ENCODE results near the gene KDM4B. TPM values are rescaled to one million over a fixed set of nuclear protein-coding genes. Genes with fewer than 3 reads are reported as not detected.

Gene KDM4B
- total and polyA plus RNA-seq, 10 of the 15 experiments (the other 5 are each of a cell fraction or from before 2014, with no cell fraction given) = 0.47 to 49.6 (median 16.2) TPM

DNA sequence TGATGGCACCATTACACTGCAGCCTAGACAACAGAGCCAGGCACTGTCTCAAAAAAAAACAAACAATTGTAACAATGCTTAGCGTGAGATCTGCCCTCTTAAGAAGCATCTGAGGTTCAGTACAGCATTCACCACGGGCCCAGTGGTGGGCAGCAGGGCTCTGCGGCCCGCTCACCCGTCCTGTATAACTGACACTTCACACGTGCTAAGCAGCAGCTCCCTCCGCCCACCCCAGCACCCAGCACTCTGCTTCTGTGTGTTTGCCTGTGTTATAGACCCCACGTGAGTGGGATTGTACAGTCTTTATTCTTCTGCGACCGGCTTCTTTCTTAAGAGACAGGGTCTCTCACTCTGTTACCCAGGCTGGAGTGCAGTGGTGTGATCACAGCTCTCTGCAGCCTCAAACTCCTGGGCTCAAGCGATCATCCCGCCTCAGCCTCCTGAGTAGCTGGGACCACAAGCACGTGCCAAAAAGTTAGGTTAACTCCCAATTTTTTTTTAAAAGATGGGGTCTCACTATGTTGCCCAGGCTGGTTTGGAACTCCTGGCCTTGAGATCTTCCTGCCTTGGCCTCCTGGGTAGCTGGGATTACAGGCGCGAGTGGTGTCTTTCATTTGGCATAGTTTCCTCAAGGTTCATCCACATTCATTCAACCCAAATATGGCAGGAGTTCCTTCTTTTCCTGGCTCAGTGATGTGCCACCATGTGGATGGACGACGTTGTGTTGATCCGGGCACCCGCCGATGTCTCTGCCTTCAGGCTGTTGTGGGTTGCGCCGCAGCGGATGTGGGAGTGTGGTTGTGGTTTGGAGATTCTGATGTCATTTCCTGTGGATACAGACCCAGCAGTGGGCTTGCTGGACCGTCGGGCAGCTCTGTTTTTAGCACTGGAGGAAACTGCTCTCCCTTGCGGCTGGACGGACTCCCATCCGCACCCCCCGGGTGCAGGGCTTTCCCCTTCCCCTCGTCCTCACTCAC is 170.0 kb downstream of the KDM4B start (continued):
- TF ChIP-seq IKZF1 (conservative IDR thresholded peaks at IDR 0.05) (peak; percentile 84), MEF2A (IDR thresholded peaks at IDR 0.05; ENCODE audit: insufficient read depth, low read depth, low read length) (peak; percentile 67; the same call in 1 of the 2 replicates), RCOR1 (conservative IDR thresholded peaks at IDR 0.05; ENCODE audit: low read depth, low read length) (no peak), NBN (IDR thresholded peaks at IDR 0.05) (peak; percentile 75), CREM (IDR thresholded peaks at IDR 0.05; ENCODE audit: low read depth) (peak; percentile 86; the same call in 1 of the 2 replicates), ZBED1 (IDR thresholded peaks at IDR 0.05; ENCODE audit: borderline replicate concordance) (peak; percentile 82; the same call in 1 of the 2 replicates), PAX5 (IDR thresholded peaks at IDR 0.05; ENCODE audit: borderline replicate concordance, low read depth, low read length) (peak; percentile 86), POLR2AphosphoS2 (IDR thresholded peaks at IDR 0.05; ENCODE audit: low read depth, low read length) (no peak), POLR2AphosphoS5 (IDR thresholded peaks at IDR 0.05; ENCODE audit: low read length) (peak; percentile 31; the same call in 1 of the 2 replicates), TCF7 (IDR thresholded peaks at IDR 0.05; ENCODE audit: borderline replicate concordance) (no peak), JUNB (IDR thresholded peaks at IDR 0.05) (0 out of 2 replicates have a peak, but pooled peaks have one; percentile 31), BCL11A (IDR thresholded peaks at IDR 0.05; ENCODE audit: low read depth, low read length) (no peak), EP300 (IDR thresholded peaks at IDR 0.05; ENCODE audit: borderline replicate concordance in 1 of 2, control insufficient read depth in 1 of 2, low read depth in 2 of 2, low read length in 2 of 2) (peak; percentile 58 to 72; a peak in 2 of 4 replicates), CEBPB (IDR thresholded peaks at IDR 0.05; ENCODE audit: borderline replicate concordance in 1 of 2, low read depth in 2 of 2, low read length in 2 of 2) (no peak)
- TF ChIP-seq, protein P1, sequence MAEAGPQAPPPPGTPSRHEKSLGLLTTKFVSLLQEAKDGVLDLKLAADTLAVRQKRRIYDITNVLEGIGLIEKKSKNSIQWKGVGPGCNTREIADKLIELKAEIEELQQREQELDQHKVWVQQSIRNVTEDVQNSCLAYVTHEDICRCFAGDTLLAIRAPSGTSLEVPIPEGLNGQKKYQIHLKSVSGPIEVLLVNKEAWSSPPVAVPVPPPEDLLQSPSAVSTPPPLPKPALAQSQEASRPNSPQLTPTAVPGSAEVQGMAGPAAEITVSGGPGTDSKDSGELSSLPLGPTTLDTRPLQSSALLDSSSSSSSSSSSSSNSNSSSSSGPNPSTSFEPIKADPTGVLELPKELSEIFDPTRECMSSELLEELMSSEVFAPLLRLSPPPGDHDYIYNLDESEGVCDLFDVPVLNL (IDR thresholded peaks at IDR 0.05; ENCODE audit: low read depth, low read length) = no peak
- TF ChIP-seq, protein P2, sequence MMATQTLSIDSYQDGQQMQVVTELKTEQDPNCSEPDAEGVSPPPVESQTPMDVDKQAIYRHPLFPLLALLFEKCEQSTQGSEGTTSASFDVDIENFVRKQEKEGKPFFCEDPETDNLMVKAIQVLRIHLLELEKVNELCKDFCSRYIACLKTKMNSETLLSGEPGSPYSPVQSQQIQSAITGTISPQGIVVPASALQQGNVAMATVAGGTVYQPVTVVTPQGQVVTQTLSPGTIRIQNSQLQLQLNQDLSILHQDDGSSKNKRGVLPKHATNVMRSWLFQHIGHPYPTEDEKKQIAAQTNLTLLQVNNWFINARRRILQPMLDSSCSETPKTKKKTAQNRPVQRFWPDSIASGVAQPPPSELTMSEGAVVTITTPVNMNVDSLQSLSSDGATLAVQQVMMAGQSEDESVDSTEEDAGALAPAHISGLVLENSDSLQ (IDR thresholded peaks at IDR 0.05) = 0 out of 2 replicates have a peak, but pooled peaks have one; percentile 8
- TF ChIP-seq, protein P3, sequence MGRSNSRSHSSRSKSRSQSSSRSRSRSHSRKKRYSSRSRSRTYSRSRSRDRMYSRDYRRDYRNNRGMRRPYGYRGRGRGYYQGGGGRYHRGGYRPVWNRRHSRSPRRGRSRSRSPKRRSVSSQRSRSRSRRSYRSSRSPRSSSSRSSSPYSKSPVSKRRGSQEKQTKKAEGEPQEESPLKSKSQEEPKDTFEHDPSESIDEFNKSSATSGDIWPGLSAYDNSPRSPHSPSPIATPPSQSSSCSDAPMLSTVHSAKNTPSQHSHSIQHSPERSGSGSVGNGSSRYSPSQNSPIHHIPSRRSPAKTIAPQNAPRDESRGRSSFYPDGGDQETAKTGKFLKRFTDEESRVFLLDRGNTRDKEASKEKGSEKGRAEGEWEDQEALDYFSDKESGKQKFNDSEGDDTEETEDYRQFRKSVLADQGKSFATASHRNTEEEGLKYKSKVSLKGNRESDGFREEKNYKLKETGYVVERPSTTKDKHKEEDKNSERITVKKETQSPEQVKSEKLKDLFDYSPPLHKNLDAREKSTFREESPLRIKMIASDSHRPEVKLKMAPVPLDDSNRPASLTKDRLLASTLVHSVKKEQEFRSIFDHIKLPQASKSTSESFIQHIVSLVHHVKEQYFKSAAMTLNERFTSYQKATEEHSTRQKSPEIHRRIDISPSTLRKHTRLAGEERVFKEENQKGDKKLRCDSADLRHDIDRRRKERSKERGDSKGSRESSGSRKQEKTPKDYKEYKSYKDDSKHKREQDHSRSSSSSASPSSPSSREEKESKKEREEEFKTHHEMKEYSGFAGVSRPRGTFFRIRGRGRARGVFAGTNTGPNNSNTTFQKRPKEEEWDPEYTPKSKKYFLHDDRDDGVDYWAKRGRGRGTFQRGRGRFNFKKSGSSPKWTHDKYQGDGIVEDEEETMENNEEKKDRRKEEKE (IDR thresholded peaks at IDR 0.05) = no peak
- TF ChIP-seq, protein P4, sequence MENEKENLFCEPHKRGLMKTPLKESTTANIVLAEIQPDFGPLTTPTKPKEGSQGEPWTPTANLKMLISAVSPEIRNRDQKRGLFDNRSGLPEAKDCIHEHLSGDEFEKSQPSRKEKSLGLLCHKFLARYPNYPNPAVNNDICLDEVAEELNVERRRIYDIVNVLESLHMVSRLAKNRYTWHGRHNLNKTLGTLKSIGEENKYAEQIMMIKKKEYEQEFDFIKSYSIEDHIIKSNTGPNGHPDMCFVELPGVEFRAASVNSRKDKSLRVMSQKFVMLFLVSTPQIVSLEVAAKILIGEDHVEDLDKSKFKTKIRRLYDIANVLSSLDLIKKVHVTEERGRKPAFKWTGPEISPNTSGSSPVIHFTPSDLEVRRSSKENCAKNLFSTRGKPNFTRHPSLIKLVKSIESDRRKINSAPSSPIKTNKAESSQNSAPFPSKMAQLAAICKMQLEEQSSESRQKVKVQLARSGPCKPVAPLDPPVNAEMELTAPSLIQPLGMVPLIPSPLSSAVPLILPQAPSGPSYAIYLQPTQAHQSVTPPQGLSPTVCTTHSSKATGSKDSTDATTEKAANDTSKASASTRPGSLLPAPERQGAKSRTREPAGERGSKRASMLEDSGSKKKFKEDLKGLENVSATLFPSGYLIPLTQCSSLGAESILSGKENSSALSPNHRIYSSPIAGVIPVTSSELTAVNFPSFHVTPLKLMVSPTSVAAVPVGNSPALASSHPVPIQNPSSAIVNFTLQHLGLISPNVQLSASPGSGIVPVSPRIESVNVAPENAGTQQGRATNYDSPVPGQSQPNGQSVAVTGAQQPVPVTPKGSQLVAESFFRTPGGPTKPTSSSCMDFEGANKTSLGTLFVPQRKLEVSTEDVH (IDR thresholded peaks at IDR 0.05; ENCODE audit: low read depth, partially characterized antibody) = no peak

Data from GM12878 (cell line).